GM19193 (cell line): Measurements from ENCODE around the gene NIN.

Source experiments
- POLR2A ChIP-seq: IDR thresholded peaks from 4 replicates; pipeline ENCODE4 v1.6.1; 2011; ENCODE audit not compliant: insufficient read depth, insufficient read length; ENCODE audit errors: extremely low read depth

Gene NIN

GRCh38 chr14:50786751-50787464 is 44.1 kb downstream of the NIN start:
- no peak for TF ChIP-seq POLR2A

DNA sequence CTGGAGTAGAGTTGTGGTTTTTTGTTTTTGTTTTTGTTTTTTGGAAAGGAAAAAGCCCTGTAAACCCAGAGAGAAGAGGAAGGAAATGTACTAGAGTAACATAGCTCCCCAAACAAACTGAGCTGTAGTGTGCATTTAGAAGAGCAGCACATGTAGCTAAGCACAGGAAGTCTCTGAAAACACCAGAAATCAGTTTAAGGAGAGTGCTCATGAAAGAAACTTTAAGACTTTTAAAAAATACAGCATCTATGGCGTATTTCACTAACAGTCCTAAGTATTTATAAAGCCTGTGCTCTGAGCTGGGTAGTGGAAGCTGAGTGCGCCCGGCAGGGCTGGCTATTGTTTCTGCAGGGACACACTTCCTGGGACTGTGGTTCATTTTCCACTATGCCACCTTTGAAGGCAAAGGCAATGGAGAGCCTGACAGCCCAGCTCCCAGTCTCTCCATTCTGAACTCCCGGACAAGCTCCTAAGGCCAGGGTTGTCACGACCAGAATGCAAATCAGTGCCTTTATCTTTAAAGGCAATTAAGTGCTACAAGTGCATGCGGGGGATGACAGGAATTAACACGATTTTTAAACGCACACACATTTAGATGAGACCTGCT is 45.4 kb downstream of the NIN start:
- no peak for TF ChIP-seq POLR2A

- TF ChIP-seq POLR2A = no peak
Measured at GRCh38 chr14:50784683-50785456, 46.1 kb downstream of the NIN start.

DNA sequence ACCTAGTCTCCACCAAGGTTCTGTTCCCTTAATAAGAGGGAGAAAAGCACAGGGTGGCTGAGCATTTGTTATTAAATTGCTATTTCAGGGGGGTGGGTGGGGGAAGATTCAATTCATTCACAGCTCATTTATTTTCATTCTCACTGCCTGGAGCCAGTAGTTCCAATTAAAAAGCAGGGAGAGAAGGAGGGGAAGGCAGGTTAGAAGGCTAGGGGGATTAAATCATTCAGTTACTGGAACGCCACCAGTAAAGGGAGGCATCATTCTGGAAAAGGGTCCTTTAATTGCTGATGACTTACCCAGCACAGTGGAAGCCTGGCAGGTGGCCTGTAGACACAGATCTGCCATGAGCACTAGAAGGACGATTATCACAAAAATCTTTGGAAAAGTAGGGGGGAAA is 47.4 kb downstream of the NIN start:
- no peak for TF ChIP-seq POLR2A

- no peak for TF ChIP-seq POLR2A
Measured at GRCh38 chr14:50780393-50780792, 50.6 kb downstream of the NIN start.

- no peak for TF ChIP-seq POLR2A
Measured at GRCh38 chr14:50778721-50779483, 52.1 kb downstream of the NIN start.

DNA sequence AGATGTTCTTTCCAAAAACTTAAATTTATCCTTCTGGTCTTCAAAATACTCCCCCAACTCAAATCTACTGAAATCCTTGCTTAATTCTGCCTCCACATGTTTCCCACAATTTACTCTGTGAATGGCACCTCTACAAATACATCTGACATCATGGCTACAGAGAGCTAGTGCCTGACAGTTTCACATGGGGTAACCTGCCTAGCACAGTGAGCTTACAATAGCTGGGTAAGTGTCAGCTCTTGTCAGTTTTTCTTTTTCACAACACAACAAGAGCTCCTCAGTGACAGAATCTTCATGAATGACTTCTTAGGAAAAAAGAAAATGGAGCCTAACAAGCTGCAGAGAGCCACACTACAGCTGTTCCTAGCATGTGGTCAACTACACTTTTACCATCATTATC is 54.4 kb downstream of the NIN start:
- no peak for TF ChIP-seq POLR2A

- no peak for TF ChIP-seq POLR2A
Measured at GRCh38 chr14:50775357-50775756, 55.6 kb downstream of the NIN start.

DNA sequence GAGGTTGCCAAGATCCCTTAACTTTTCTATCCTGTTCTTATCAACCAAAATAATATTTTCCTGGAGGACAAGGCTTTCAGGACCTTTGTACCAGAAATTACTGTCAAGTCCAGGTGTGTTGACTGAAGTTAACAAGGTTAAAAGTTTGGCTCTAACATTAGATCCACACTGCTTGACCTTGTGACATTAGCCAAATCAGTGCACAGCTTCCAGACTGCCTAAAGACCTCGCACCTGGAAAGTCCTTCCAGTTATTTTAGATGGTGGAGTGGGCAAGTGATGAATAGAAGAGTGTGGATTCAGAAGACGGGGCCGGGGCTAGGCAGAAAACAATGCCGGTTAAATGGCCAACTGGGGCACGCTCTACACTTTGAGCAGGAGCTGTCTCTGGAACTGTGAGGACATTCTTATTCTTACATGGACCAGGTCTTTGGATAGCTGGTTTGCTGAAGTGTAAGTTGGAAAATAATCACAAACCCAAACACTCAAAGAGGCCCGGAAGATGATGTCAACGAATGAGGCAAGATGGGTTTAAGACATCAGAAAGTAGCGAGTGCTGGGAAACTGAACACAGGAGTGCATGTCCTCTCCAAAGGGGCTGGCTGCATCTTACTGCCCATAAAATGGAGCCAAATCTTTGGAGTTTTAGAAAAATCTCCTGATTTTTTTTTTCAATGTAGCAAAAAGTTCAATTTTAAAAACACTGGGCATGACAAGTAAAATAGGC is 56.3 kb downstream of the NIN start:
- no peak for TF ChIP-seq POLR2A

- TF ChIP-seq POLR2A = no peak
Measured at GRCh38 chr14:50773632-50774541, 57.1 kb downstream of the NIN start.

GRCh38 chr14:50772412-50772811 is 58.5 kb downstream of the NIN start:
- TF ChIP-seq POLR2A = no peak

GRCh38 chr14:50770586-50770985 is 60.4 kb downstream of the NIN start:
- TF ChIP-seq POLR2A = no peak

DNA sequence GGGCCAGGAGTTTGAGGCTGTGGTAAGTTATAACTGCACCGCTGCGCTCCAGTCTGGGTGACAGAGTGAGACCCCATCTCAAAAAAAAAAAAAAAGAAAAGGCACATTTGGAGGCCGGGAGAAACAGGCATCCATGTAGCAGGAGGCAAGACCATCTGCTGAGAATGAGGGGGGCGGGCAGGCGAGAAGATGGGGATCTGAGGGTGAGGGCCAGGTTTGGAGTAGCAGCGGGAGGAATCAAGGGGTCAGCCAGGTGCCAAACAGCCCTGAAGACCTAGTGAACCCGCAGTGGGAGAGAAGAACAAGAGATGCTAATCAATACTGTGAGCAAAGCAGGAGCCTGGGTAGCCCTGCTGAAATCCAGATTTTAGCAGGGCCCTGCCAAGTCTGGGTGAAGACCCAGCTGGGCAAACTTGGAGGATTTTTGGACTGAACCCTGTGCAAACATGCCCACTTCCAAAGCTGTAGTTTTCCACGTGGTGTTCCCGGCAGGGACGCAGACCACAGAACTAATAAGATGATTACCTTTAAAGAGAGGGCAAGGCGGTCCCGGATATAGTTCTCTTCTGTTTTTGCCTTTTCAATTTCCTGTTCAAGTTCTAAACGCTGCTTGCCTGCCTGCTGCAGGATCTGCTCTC is 61.0 kb downstream of the NIN start:
- no peak for TF ChIP-seq POLR2A
